ENCODE data around the gene AFDN.

- TF ChIP-seq CTCF (IDR thresholded peaks at IDR 0.05; ENCODE audit: borderline replicate concordance, extremely low read depth, low read length, poor library complexity, severe bottlenecking) (no peak), EZH2 (IDR thresholded peaks at IDR 0.05; ENCODE audit: borderline replicate concordance, low read depth, low read length, severe bottlenecking) (no peak)
Measured at GRCh38 chr6:167888098-167888497, 61.4 kb downstream of the AFDN start.

Data from DND-41 (cell line).